ENCODE data around the gene DNAI2.

- TF ChIP-seq POLR2AphosphoS5 (IDR thresholded peaks at IDR 0.05) (no peak), EZH2 (IDR thresholded peaks at IDR 0.05; ENCODE audit: borderline replicate concordance, insufficient read depth, low read length, poor library complexity, severe bottlenecking) (no peak), EP300 (conservative IDR thresholded peaks at IDR 0.05; ENCODE audit: poor library complexity, severe bottlenecking) (no peak), MXI1 (conservative IDR thresholded peaks at IDR 0.05; ENCODE audit: poor library complexity, severe bottlenecking) (no peak), RAD21 (conservative IDR thresholded peaks at IDR 0.05) (no peak), TAF1 (IDR thresholded peaks at IDR 0.05; ENCODE audit: low read depth) (no peak)
- TF ChIP-seq, protein P1, sequence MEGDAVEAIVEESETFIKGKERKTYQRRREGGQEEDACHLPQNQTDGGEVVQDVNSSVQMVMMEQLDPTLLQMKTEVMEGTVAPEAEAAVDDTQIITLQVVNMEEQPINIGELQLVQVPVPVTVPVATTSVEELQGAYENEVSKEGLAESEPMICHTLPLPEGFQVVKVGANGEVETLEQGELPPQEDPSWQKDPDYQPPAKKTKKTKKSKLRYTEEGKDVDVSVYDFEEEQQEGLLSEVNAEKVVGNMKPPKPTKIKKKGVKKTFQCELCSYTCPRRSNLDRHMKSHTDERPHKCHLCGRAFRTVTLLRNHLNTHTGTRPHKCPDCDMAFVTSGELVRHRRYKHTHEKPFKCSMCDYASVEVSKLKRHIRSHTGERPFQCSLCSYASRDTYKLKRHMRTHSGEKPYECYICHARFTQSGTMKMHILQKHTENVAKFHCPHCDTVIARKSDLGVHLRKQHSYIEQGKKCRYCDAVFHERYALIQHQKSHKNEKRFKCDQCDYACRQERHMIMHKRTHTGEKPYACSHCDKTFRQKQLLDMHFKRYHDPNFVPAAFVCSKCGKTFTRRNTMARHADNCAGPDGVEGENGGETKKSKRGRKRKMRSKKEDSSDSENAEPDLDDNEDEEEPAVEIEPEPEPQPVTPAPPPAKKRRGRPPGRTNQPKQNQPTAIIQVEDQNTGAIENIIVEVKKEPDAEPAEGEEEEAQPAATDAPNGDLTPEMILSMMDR (IDR thresholded peaks at IDR 0.05; ENCODE audit: poor library complexity, severe bottlenecking): no peak
These were observed 2.0 kb downstream of the DNAI2 start for GRCh38 chr17:74276051-74276476.

Data from neural cell (in vitro differentiated cells).